ENCODE measurements around the gene GOT2. TPM values are rescaled to one million over a fixed set of nuclear protein-coding genes. Genes with fewer than 3 reads are reported as not detected.

Gene GOT2
- total RNA-seq, 4 donors from 2014 or later = 37.3 to 134 (median 103) TPM

DNA sequence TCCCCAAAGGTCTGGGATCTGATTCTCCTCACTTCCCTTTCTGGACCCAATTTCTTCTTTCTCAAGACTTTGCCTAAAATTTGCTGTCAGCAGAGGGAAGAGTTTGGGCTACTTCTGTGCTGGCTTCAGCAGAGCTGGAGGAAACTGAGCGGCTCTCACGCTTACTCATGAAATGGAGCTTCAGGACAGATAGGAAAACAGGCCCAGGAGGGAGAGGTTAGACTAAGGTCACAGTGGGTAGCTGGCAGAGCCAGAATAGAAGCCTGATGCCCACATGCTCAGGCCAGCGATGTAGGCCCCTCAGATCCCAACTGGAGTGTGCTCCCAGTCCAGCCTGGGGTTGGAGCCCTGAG is 50.1 kb downstream of the GOT2 start:
- WGBS, 2 donors (ENCODE audit: low coverage in 1 of 2) = 0% methylated on average over 1 of the region's 3 CpGs

DNA sequence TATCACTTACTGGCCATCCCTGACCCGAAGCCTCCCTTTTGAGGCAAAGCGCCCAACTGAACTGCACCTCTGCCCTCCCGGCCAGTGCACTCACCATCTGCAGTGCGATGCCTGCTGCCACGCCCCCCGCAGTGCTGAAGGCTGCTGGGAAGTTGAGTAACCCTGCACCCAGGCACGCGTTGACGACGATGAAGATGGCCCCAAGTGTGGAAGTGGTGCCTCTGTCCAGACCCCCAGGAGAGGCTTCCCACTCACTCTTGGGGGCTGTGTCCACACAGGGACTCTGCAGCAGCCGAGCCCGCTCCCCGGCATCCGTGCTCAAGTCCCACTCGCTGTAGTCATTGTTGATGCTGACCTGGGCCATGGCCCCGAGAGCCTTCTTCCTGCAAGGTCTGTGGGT is 54.4 kb downstream of the GOT2 start:
- ATAC-seq = no peak
- no peak overlapping the region for H3K27ac ChIP-seq
- H3K9me3 ChIP-seq = no peaks in the 10 kb centered on the region
- 80 to 89% methylated on average over 3 to 5 of the region's 16 CpGs for whole genome bisulfite sequencing, 2 donors (ENCODE audit: low coverage in 1 of 2)
- no peaks in the 10 kb centered on the region for H3K27me3 ChIP-seq
- TF ChIP-seq, protein P1, sequence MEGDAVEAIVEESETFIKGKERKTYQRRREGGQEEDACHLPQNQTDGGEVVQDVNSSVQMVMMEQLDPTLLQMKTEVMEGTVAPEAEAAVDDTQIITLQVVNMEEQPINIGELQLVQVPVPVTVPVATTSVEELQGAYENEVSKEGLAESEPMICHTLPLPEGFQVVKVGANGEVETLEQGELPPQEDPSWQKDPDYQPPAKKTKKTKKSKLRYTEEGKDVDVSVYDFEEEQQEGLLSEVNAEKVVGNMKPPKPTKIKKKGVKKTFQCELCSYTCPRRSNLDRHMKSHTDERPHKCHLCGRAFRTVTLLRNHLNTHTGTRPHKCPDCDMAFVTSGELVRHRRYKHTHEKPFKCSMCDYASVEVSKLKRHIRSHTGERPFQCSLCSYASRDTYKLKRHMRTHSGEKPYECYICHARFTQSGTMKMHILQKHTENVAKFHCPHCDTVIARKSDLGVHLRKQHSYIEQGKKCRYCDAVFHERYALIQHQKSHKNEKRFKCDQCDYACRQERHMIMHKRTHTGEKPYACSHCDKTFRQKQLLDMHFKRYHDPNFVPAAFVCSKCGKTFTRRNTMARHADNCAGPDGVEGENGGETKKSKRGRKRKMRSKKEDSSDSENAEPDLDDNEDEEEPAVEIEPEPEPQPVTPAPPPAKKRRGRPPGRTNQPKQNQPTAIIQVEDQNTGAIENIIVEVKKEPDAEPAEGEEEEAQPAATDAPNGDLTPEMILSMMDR (IDR thresholded peaks at IDR 0.05) = no peak
- TF ChIP-seq POLR2AphosphoS5 (IDR thresholded peaks at IDR 0.05) (no peak), EP300 (IDR thresholded peaks at IDR 0.05) (no peak), POLR2A (IDR thresholded peaks at IDR 0.05) (no peak)
- no peak overlapping the region for H3K4me3 ChIP-seq
- peaks cover 0 to 26% (median 13%) of the 10 kb centered on the region in 3 donors for H3K4me1 ChIP-seq
- peaks cover 0 to 68% of the 10 kb centered on the region in 2 donors for H3K36me3 ChIP-seq

More for the DNA sequence above, 50.1 kb downstream of the GOT2 start:
- Histone ChIP-seq H3K27ac (peak overlapping the region; percentile 24 to 85 (median 83)), H3K27me3 (no peaks in the 10 kb centered on the region), H3K36me3 (peaks cover 0 to 27% of the 10 kb centered on the region in 2 donors), H3K4me1 (peaks cover 0 to 30% (median 16%) of the 10 kb centered on the region in 3 donors), H3K4me3 (peak overlapping the region; percentile 91 to 94), H3K9me3 (no peaks in the 10 kb centered on the region)
- peak; percentile 19 for ATAC-seq
- TF ChIP-seq, protein P1 (IDR thresholded peaks at IDR 0.05) = no peak
- no peak for TF ChIP-seq POLR2AphosphoS5 (IDR thresholded peaks at IDR 0.05)
- no peak for TF ChIP-seq POLR2A (IDR thresholded peaks at IDR 0.05)
- no peak for TF ChIP-seq EP300 (IDR thresholded peaks at IDR 0.05)

DNA sequence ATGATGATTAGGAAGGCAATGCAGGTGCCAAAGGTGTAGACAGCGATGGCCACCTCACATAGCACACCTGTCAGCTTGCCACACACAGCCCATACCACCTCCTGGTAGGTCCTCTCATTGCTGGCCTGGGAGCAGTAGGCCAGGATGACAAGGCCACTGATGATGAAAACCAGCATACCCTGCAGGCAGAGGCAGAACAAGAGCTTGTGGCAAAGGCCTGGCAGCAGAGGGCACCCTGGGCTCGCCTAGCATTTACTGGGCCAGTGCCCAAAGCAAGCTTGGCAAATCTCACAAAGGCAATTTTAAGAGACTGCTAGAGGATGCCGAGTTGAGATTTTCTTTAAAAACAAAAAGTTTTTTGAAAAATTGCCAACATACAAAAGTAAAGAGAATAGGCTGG is 55.4 kb downstream of the GOT2 start:
- 7 to 80% methylated on average over 2 of the region's 3 CpGs for WGBS, 2 donors (ENCODE audit: low coverage in 1 of 2)
- H3K27ac ChIP-seq = no peak overlapping the region
- H3K27me3 ChIP-seq = no peaks in the 10 kb centered on the region
- peaks cover 0 to 77% of the 10 kb centered on the region in 2 donors for H3K36me3 ChIP-seq
- peaks cover 0 to 18% (median 8%) of the 10 kb centered on the region in 3 donors for H3K4me1 ChIP-seq
- no peak for TF ChIP-seq EP300 (IDR thresholded peaks at IDR 0.05)
- TF ChIP-seq, protein P1 (IDR thresholded peaks at IDR 0.05) = peak in 3 of 4 experiments; percentile 53 to 69 (median 67)
- peak; percentile 68 for TF ChIP-seq POLR2AphosphoS5 (IDR thresholded peaks at IDR 0.05)
- no peak for ATAC-seq
- no peaks in the 10 kb centered on the region for H3K9me3 ChIP-seq
- H3K4me3 ChIP-seq = no peak overlapping the region

DNA sequence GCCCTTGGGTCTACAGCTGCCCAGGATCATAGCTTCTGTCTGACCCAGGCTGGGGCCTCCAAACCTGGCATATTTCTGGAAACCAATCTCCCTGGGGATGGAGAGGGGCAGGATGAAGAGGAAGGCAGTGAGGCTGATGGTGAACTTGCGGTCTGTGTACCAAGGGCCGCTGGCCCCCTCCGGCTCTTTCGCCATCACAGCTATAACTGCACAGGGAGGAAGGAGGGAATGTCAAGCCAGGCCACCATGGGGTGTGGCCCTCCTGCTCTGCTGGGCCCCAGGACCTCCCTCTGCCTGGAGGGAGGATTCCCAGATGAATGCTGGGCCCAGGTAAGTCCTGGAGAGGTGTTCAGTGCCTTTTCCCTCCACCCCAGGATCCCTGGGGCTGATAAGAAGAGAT is 55.8 kb downstream of the GOT2 start:
- H3K27me3 ChIP-seq = no peaks in the 10 kb centered on the region
- H3K27ac ChIP-seq = no peak overlapping the region
- peak; percentile 22 for ATAC-seq
- no peaks in the 10 kb centered on the region for H3K9me3 ChIP-seq
- H3K36me3 ChIP-seq = peaks cover 0 to 82% of the 10 kb centered on the region in 2 donors
- TF ChIP-seq, protein P1 (IDR thresholded peaks at IDR 0.05) = no peak
- TF ChIP-seq EP300 (IDR thresholded peaks at IDR 0.05) (no peak), POLR2A (IDR thresholded peaks at IDR 0.05) (no peak), POLR2AphosphoS5 (IDR thresholded peaks at IDR 0.05) (no peak)
- no peak overlapping the region for H3K4me3 ChIP-seq
- 67% methylated on average over 2 of the region's 4 CpGs; no CpG with 5 or more reads in 1 of the 2 donors for WGBS, 2 donors (ENCODE audit: low coverage in 1 of 2)
- H3K4me1 ChIP-seq = peaks cover 0 to 13% (median 4%) of the 10 kb centered on the region in 3 donors

DNA sequence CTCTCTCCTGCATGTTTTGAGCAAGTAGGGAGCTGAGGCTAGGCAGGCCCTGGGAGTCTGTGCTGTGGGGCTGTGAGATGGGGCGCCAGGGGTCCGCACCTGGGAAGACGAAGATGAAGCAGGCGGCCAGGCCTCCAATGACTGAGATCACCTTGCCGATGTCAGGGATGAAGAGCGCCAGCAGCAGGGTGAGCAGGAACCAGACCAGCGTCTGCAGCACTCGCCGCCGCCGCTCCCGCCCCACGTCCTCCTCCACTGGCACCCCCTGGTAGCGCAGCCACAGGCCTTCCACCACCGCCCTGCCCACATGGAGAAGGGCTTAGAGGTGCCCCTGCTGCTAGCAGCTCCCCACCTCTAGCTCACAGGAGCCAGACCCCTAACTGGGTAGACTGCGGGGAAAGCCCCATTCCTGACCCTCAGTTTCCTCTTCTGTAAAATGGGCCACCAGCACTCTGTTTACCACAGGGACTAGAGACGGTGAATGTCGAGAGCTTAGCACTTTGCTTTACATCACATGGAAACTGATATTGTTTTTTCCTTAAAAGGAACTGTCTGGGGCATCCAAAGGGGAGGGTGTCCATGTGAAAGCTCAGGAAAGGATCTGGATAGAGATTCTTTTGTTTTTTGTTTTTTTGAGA is 63.1 kb downstream of the GOT2 start:
- no peak overlapping the region for H3K27ac ChIP-seq
- peaks cover 0 to 89% of the 10 kb centered on the region in 2 donors for H3K36me3 ChIP-seq
- WGBS, 2 donors (ENCODE audit: low coverage in 1 of 2) = 100% methylated on average over 3 of the region's 18 CpGs; no CpG with 5 or more reads in 1 of the 2 donors
- no peaks in the 10 kb centered on the region for H3K4me1 ChIP-seq
- ATAC-seq = no peak
- H3K9me3 ChIP-seq = no peaks in the 10 kb centered on the region
- H3K27me3 ChIP-seq = no peaks in the 10 kb centered on the region
- H3K4me3 ChIP-seq = no peak overlapping the region
- TF ChIP-seq POLR2A (IDR thresholded peaks at IDR 0.05) = no peak

All from gastroesophageal sphincter (tissue), 4 donors.